Chondrocyte (in vitro differentiated cells): ENCODE results near the gene NFKBIE. TPM values are rescaled to one million over a fixed set of nuclear protein-coding genes. Genes with fewer than 3 reads are reported as not detected.
A peak's percentile ranks its signal among the peaks of the same experiment; 100 is the strongest.

Experiments
- DNase-seq: peaks from one replicate; pipeline ENCODE4 v3.0.0; 2021; ENCODE audit warnings: mixed read lengths, low spot score
- H3K27ac Mint-ChIP-seq: one replicate; pipeline ENCODE4 v1.8.0; 2021; ENCODE audit warnings: mild to moderate bottlenecking, moderate library complexity, mixed read lengths; ENCODE audit not compliant: unreplicated experiment
- H3K27me3 Mint-ChIP-seq: 2 replicates; pipeline ENCODE4 v1.8.0; 2021; ENCODE audit warnings: low read depth, mixed read lengths
- H3K36me3 Mint-ChIP-seq: 2 replicates; pipeline ENCODE4 v1.8.0; 2021; ENCODE audit warnings: low read depth, mixed read lengths
- H3K4me1 Mint-ChIP-seq: 2 replicates; pipeline ENCODE4 v1.8.0; 2021; ENCODE audit warnings: low read depth, mild to moderate bottlenecking, mixed read lengths
- H3K4me3 Mint-ChIP-seq: one replicate; pipeline ENCODE4 v1.8.0; 2021; ENCODE audit warnings: mild to moderate bottlenecking, moderate library complexity, mixed read lengths; ENCODE audit not compliant: unreplicated experiment
- H3K9me3 Mint-ChIP-seq: 2 replicates; pipeline ENCODE4 v1.8.0; 2021; ENCODE audit warnings: low read depth, mixed read lengths
- total RNA-seq: library from RNA; stranded (reverse); gene quantifications from 3 replicates; pipeline ENCODE4 v1.2.1, GENCODE V29; 2021
- TF ChIP-seq, protein P1 (sequence below): fragments of 200-600 bp; sonication (generic); IDR thresholded peaks from 2 replicates; pipeline ENCODE4 v1.5.0; 2021; ENCODE audit warnings: antibody characterized with exemption, mild to moderate bottlenecking, moderate library complexity

NFKBIE gene
- total RNA-seq, 1 donor from 2014 or later, result 6.2 TPM

GRCh38 chr6:44301782-44302564, 36.6 kb upstream of the NFKBIE start:
- Mint-ChIP-seq H3K9me3 (no peaks in the 10 kb centered on the region), H3K4me3 (no peak overlapping the region), H3K27ac (no peak overlapping the region), H3K36me3 (peaks cover 35% of the 10 kb centered on the region), H3K27me3 (peaks cover 12% of the 10 kb centered on the region), H3K4me1 (peaks cover 6% of the 10 kb centered on the region)
- TF ChIP-seq, protein P1, sequence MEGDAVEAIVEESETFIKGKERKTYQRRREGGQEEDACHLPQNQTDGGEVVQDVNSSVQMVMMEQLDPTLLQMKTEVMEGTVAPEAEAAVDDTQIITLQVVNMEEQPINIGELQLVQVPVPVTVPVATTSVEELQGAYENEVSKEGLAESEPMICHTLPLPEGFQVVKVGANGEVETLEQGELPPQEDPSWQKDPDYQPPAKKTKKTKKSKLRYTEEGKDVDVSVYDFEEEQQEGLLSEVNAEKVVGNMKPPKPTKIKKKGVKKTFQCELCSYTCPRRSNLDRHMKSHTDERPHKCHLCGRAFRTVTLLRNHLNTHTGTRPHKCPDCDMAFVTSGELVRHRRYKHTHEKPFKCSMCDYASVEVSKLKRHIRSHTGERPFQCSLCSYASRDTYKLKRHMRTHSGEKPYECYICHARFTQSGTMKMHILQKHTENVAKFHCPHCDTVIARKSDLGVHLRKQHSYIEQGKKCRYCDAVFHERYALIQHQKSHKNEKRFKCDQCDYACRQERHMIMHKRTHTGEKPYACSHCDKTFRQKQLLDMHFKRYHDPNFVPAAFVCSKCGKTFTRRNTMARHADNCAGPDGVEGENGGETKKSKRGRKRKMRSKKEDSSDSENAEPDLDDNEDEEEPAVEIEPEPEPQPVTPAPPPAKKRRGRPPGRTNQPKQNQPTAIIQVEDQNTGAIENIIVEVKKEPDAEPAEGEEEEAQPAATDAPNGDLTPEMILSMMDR, result no peak
- DNase-seq, result no peak

DNA sequence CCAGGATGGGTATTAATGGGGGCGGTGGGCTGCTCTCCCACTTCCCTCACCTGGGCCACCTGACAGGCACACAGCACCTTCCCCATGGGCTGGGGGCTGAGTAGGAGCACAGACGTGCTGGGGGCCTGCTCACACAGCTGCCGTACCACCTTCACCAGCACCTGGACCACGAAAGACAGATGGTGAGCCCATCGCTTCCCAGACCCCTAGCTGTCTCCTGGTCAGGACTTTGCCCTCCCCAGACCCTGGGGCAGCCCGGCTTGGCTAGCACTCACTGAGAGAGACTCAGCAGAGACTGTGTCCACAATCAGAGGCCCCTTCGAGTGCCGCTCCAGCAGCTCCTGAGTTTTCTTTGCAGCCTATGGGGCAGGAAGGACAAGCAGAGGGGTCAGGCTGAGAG, 35.8 kb upstream of the NFKBIE start:
- TF ChIP-seq, protein P1, result no peak
- H3K4me3 Mint-ChIP-seq, result no peak overlapping the region
- H3K4me1 Mint-ChIP-seq, result peaks cover 6% of the 10 kb centered on the region
- peak; percentile 84 for DNase-seq
- H3K9me3 Mint-ChIP-seq, result no peaks in the 10 kb centered on the region
- no peak overlapping the region for H3K27ac Mint-ChIP-seq
- H3K27me3 Mint-ChIP-seq, result peaks cover 20% of the 10 kb centered on the region
- peaks cover 34% of the 10 kb centered on the region for H3K36me3 Mint-ChIP-seq

DNA sequence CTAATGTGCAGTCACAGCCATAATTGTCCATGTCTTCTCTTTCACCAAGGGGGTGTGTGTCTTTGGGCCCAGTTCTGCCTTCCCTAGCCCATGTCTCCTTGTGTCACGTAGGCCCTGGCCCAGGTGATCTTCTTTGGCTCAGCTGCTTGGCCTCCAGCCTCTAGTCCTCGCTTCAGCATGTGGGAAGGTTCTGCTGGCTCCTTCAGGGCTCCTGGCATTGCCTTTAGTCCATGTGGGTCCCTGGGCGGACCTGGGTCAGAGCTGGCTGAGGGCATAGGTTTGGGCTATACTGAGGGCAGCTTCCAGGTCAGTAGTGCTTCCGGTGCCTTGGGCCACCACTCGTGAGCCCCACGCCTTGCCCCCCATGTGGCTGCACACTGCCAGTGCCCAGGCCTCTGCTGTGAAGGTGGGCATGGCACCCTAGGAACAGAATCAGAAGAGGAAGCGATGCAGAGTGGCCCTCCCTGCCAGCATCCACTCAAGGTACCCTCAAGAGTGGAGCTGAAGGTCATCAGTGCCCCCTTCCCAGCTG, 35.0 kb upstream of the NFKBIE start:
- H3K36me3 Mint-ChIP-seq, result peaks cover 28% of the 10 kb centered on the region
- TF ChIP-seq, protein P1, result no peak
- peaks cover 6% of the 10 kb centered on the region for H3K4me1 Mint-ChIP-seq
- no peak overlapping the region for H3K27ac Mint-ChIP-seq
- no peaks in the 10 kb centered on the region for H3K9me3 Mint-ChIP-seq
- peaks cover 25% of the 10 kb centered on the region for H3K27me3 Mint-ChIP-seq
- DNase-seq, result peak; percentile 84
- no peak overlapping the region for H3K4me3 Mint-ChIP-seq

DNA sequence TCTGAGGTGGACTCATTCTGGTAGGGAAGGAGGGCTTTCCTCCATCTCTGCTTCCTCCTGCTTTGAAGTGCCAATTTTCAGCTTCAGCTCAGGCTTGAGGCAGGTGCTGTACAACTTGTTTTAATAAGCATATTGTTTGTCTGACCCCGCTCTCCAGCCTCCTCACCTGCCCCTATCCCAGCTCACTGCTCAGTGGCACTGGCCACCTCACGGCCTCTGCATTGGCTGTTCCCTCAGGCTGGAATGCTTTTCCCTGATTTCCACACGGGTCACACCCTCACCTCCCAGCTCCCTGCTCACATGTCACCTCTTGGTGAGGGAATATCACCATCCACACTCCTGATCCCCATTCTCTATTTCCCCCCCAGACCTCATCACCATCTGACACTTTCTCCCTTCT, 33.5 kb upstream of the NFKBIE start:
- Mint-ChIP-seq H3K36me3 (peaks cover 26% of the 10 kb centered on the region), H3K27me3 (peaks cover 35% of the 10 kb centered on the region), H3K4me3 (no peak overlapping the region), H3K9me3 (no peaks in the 10 kb centered on the region), H3K27ac (no peak overlapping the region), H3K4me1 (peaks cover 6% of the 10 kb centered on the region)
- TF ChIP-seq, protein P1, result no peak
- no peak for DNase-seq

DNA sequence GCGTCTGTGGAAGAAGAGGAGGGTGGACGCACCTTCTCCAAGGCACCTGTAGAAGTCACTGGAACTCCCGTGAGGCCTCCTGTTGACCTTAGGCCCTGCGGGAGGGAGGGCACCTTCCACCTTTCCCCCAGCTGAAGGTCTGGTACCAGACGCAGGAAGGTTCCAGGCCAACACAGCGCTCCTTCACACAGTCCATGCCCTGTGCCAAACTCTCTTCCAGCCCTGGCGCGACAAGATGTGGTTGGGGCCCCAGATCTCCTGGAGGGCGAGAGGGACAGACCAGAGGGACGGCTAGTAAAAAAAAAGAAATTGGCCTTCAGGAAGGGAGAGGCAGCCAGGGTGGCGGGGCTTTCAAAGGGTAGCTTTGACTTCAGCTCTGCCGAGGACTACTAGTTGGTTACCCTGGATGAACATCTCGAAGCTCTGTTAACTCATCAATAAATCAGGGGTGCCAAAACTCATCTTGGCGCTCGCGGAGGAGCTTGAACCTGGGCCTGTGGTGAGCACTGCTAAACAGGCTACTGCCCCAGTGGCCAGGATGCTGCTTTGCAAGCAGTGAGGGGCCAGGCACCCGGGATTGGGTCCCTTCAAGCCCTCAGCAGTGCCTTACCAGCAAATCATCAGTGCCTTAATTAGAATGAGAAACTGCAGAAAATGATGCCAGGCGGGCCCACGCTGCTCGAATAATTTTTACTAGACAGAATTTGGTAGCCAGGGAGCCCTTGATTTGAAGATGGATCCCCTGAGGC, 32.9 kb upstream of the NFKBIE start:
- Mint-ChIP-seq H3K4me3 (peak overlapping the region; percentile 62), H3K36me3 (peaks cover 24% of the 10 kb centered on the region), H3K9me3 (no peaks in the 10 kb centered on the region), H3K27me3 (peaks cover 38% of the 10 kb centered on the region), H3K4me1 (peaks cover 6% of the 10 kb centered on the region), H3K27ac (no peak overlapping the region)
- TF ChIP-seq, protein P1, result no peak
- no peak for DNase-seq
